Measurements from ENCODE around the gene RAPSN.

Gene RAPSN

GRCh38 chr11:47417712-47418111, 31.2 kb downstream of the RAPSN start (continued):
- TF ChIP-seq, protein P1, sequence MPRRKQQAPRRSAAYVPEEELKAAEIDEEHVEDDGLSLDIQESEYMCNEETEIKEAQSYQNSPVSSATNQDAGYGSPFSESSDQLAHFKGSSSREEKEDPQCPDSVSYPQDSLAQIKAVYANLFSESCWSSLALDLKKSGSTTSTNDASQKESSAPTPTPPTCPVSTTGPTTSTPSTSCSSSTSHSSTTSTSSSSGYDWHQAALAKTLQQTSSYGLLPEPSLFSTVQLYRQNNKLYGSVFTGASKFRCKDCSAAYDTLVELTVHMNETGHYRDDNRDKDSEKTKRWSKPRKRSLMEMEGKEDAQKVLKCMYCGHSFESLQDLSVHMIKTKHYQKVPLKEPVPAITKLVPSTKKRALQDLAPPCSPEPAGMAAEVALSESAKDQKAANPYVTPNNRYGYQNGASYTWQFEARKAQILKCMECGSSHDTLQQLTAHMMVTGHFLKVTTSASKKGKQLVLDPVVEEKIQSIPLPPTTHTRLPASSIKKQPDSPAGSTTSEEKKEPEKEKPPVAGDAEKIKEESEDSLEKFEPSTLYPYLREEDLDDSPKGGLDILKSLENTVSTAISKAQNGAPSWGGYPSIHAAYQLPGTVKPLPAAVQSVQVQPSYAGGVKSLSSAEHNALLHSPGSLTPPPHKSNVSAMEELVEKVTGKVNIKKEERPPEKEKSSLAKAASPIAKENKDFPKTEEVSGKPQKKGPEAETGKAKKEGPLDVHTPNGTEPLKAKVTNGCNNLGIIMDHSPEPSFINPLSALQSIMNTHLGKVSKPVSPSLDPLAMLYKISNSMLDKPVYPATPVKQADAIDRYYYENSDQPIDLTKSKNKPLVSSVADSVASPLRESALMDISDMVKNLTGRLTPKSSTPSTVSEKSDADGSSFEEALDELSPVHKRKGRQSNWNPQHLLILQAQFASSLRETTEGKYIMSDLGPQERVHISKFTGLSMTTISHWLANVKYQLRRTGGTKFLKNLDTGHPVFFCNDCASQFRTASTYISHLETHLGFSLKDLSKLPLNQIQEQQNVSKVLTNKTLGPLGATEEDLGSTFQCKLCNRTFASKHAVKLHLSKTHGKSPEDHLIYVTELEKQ (tag by site-specific recombination; IDR thresholded peaks at IDR 0.05; ENCODE audit: borderline replicate concordance) = no peak

- no peak overlapping the region for H3K4me3 ChIP-seq (ENCODE audit: low read depth, low read length)
- H3K36me3 ChIP-seq (ENCODE audit: control insufficient read depth in 2 of 2, insufficient read depth in 1 of 2, low read length in 2 of 2) = peaks cover 0 to 79% of the 10 kb centered on the region in 2 experiments; a peak in 2 of 3 replicates
- peak overlapping the region; percentile 34 for H3K27ac ChIP-seq (ENCODE audit: extremely low read depth, low read depth, low read length)
- CTCF ChIA-PET = interaction anchor here (2.0 kb wide), 1 partner anchor 43 kb away, joined by 5 read pairs; no protein-coding TSS in a partner anchor
- H3K9me3 ChIP-seq (ENCODE audit: control insufficient read depth, insufficient read depth, low read depth, low read length) = no peaks in the 10 kb centered on the region
- no peaks in the 10 kb centered on the region for H3K4me1 ChIP-seq (ENCODE audit: control insufficient read depth, insufficient read depth, low read length)
- POLR2A ChIA-PET = interaction anchor here (0.6 to 1.3 kb wide), 4 partner anchors 10 to 253 kb away, joined by 3 to 12 read pairs (median 3); partner anchors contain the start of gene PSMC3
- TF ChIP-seq ZNF624 (tag by site-specific recombination; IDR thresholded peaks at IDR 0.05) (no peak), ZNF692 (tag by site-specific recombination; IDR thresholded peaks at IDR 0.05) (0 out of 2 replicates have a peak, but pooled peaks have one; percentile 43), ZNF335 (tag by site-specific recombination; conservative IDR thresholded peaks at IDR 0.05) (peak; percentile 85), ZNF555 (tag by site-specific recombination; conservative IDR thresholded peaks at IDR 0.05) (no peak), BCL11B (tag by site-specific recombination; IDR thresholded peaks at IDR 0.05; ENCODE audit: low read depth) (no peak), ZIC2 (tag by site-specific recombination; IDR thresholded peaks at IDR 0.05) (peak; percentile 20; the same call in 1 of the 2 replicates), ZNF23 (tag by site-specific recombination; IDR thresholded peaks at IDR 0.05; ENCODE audit: borderline replicate concordance) (no peak), ZSCAN16 (tag by site-specific recombination; IDR thresholded peaks at IDR 0.05) (no peak), ZNF398 (tag by site-specific recombination; IDR thresholded peaks at IDR 0.05) (peak; percentile 56), ZNF510 (tag by site-specific recombination; IDR thresholded peaks at IDR 0.05; ENCODE audit: insufficient replicate concordance) (no peak), ZNF112 (tag by site-specific recombination; IDR thresholded peaks at IDR 0.05) (no peak), KLF9 (tag by site-specific recombination; IDR thresholded peaks at IDR 0.05; ENCODE audit: low read depth) (peak; percentile 44; the same call in 1 of the 2 replicates), ZNF610 (tag by site-specific recombination; IDR thresholded peaks at IDR 0.05; ENCODE audit: borderline replicate concordance) (no peak), KLF1 (tag by site-specific recombination; IDR thresholded peaks at IDR 0.05) (peak; percentile 33; the same call in 1 of the 2 replicates), GLIS2 (tag by site-specific recombination; IDR thresholded peaks at IDR 0.05) (peak; percentile 42; the same call in 1 of the 2 replicates)
- TF ChIP-seq, protein P2, sequence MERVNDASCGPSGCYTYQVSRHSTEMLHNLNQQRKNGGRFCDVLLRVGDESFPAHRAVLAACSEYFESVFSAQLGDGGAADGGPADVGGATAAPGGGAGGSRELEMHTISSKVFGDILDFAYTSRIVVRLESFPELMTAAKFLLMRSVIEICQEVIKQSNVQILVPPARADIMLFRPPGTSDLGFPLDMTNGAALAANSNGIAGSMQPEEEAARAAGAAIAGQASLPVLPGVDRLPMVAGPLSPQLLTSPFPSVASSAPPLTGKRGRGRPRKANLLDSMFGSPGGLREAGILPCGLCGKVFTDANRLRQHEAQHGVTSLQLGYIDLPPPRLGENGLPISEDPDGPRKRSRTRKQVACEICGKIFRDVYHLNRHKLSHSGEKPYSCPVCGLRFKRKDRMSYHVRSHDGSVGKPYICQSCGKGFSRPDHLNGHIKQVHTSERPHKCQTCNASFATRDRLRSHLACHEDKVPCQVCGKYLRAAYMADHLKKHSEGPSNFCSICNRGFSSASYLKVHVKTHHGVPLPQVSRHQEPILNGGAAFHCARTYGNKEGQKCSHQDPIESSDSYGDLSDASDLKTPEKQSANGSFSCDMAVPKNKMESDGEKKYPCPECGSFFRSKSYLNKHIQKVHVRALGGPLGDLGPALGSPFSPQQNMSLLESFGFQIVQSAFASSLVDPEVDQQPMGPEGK (tag by site-specific recombination; IDR thresholded peaks at IDR 0.05) = peak; percentile 96
- TF ChIP-seq, protein P3, sequence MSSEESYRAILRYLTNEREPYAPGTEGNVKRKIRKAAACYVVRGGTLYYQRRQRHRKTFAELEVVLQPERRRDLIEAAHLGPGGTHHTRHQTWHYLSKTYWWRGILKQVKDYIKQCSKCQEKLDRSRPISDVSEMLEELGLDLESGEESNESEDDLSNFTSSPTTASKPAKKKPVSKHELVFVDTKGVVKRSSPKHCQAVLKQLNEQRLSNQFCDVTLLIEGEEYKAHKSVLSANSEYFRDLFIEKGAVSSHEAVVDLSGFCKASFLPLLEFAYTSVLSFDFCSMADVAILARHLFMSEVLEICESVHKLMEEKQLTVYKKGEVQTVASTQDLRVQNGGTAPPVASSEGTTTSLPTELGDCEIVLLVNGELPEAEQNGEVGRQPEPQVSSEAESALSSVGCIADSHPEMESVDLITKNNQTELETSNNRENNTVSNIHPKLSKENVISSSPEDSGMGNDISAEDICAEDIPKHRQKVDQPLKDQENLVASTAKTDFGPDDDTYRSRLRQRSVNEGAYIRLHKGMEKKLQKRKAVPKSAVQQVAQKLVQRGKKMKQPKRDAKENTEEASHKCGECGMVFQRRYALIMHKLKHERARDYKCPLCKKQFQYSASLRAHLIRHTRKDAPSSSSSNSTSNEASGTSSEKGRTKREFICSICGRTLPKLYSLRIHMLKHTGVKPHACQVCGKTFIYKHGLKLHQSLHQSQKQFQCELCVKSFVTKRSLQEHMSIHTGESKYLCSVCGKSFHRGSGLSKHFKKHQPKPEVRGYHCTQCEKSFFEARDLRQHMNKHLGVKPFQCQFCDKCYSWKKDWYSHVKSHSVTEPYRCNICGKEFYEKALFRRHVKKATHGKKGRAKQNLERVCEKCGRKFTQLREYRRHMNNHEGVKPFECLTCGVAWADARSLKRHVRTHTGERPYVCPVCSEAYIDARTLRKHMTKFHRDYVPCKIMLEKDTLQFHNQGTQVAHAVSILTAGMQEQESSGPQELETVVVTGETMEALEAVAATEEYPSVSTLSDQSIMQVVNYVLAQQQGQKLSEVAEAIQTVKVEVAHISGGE (tag by site-specific recombination; conservative IDR thresholded peaks at IDR 0.05; ENCODE audit: low read depth) = no peak
- TF ChIP-seq, protein P4, sequence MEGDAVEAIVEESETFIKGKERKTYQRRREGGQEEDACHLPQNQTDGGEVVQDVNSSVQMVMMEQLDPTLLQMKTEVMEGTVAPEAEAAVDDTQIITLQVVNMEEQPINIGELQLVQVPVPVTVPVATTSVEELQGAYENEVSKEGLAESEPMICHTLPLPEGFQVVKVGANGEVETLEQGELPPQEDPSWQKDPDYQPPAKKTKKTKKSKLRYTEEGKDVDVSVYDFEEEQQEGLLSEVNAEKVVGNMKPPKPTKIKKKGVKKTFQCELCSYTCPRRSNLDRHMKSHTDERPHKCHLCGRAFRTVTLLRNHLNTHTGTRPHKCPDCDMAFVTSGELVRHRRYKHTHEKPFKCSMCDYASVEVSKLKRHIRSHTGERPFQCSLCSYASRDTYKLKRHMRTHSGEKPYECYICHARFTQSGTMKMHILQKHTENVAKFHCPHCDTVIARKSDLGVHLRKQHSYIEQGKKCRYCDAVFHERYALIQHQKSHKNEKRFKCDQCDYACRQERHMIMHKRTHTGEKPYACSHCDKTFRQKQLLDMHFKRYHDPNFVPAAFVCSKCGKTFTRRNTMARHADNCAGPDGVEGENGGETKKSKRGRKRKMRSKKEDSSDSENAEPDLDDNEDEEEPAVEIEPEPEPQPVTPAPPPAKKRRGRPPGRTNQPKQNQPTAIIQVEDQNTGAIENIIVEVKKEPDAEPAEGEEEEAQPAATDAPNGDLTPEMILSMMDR (tag by site-specific recombination; IDR thresholded peaks at IDR 0.05) = no peak
These were observed 32.9 kb downstream of the RAPSN start for GRCh38 chr11:47415949-47416472.
